HEK293 (cell line): Measurements from ENCODE around the gene RNF34.

Source experiments
- BCL11B ChIP-seq: fragments of 450-650 bp; formaldehyde crosslinking; IDR thresholded peaks from 2 replicates; pipeline ENCODE4 v1.5.1; 2016; ENCODE audit warnings: low read depth, missing biosample characterization, missing genetic modification characterization
- YY1 ChIP-seq: fragments of 450-650 bp; formaldehyde crosslinking; IDR thresholded peaks from 2 replicates; pipeline ENCODE4 v1.5.1; 2018; ENCODE audit warnings: missing biosample characterization, missing genetic modification characterization
- ZBTB17 ChIP-seq: fragments of 450-650 bp; formaldehyde crosslinking; IDR thresholded peaks from 2 replicates; pipeline ENCODE4 v1.5.1; 2016; ENCODE audit warnings: missing biosample characterization, missing genetic modification characterization
- ZNF121 ChIP-seq: fragments of 450-650 bp; formaldehyde crosslinking; IDR thresholded peaks from 2 replicates; pipeline ENCODE4 v1.5.1; 2016; ENCODE audit warnings: missing biosample characterization, missing genetic modification characterization
- ZNF175 ChIP-seq: fragments of 450-650 bp; formaldehyde crosslinking; IDR thresholded peaks from 2 replicates; pipeline ENCODE4 v1.5.1; 2016; ENCODE audit warnings: missing biosample characterization, missing genetic modification characterization
- ZNF514 ChIP-seq: fragments of 450-650 bp; formaldehyde crosslinking; IDR thresholded peaks from 2 replicates; pipeline ENCODE4 v1.5.1; 2016; ENCODE audit warnings: missing biosample characterization, missing genetic modification characterization
- ZNF561 ChIP-seq: fragments of 450-650 bp; IDR thresholded peaks from 2 replicates; pipeline ENCODE4 v1.5.1; 2018; ENCODE audit warnings: missing biosample characterization, missing genetic modification characterization, borderline replicate concordance
- ZSCAN30 ChIP-seq: fragments of 450-650 bp; IDR thresholded peaks from 2 replicates; pipeline ENCODE4 v1.5.1; 2018; ENCODE audit warnings: missing biosample characterization, mild to moderate bottlenecking, missing genetic modification characterization, moderate library complexity
- TF ChIP-seq, protein P1 (sequence below): fragments of 450-650 bp; formaldehyde crosslinking; IDR thresholded peaks from 2 replicates; pipeline ENCODE4 v1.5.1; 2016; ENCODE audit warnings: missing biosample characterization, missing genetic modification characterization
- TF ChIP-seq, protein P2 (sequence below): fragments of 450-650 bp; formaldehyde crosslinking; IDR thresholded peaks from 2 replicates; pipeline ENCODE4 v1.5.1; 2016; ENCODE audit warnings: missing biosample characterization, missing genetic modification characterization
- TF ChIP-seq, protein P3 (sequence below): fragments of 450-650 bp; formaldehyde crosslinking; IDR thresholded peaks from 2 replicates; pipeline ENCODE4 v1.5.1; 2016; ENCODE audit warnings: missing biosample characterization, missing genetic modification characterization

GRCh38 chr12:121400332-121401139 lies 618 bp downstream of the RNF34 start:
- no peak for TF ChIP-seq ZNF514 (tag by site-specific recombination)
- no peak; the same call in 1 of the 2 replicates for TF ChIP-seq ZNF561
- TF ChIP-seq, protein P1, sequence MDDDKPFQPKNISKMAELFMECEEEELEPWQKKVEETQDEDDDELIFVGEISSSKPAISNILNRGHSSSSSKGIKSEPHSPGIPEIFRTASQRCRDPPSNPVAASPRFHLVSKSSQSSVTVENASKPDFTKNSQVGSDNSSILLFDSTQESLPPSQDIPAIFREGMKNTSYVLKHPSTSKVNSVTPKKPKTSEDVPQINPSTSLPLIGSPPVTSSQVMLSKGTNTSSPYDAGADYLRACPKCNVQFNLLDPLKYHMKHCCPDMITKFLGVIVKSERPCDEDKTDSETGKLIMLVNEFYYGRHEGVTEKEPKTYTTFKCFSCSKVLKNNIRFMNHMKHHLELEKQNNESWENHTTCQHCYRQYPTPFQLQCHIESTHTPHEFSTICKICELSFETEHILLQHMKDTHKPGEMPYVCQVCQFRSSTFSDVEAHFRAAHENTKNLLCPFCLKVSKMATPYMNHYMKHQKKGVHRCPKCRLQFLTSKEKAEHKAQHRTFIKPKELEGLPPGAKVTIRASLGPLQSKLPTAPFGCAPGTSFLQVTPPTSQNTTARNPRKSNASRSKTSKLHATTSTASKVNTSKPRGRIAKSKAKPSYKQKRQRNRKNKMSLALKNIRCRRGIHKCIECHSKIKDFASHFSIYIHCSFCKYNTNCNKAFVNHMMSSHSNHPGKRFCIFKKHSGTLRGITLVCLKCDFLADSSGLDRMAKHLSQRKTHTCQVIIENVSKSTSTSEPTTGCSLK (tag by site-specific recombination) = no peak
- TF ChIP-seq YY1 = peak; percentile 66; the same call in 1 of the 2 replicates
- TF ChIP-seq ZSCAN30 = 0 out of 2 replicates have a peak, but pooled peaks have one; percentile 50
- peak; percentile 83 for TF ChIP-seq ZBTB17 (tag by site-specific recombination)
- TF ChIP-seq, protein P2, sequence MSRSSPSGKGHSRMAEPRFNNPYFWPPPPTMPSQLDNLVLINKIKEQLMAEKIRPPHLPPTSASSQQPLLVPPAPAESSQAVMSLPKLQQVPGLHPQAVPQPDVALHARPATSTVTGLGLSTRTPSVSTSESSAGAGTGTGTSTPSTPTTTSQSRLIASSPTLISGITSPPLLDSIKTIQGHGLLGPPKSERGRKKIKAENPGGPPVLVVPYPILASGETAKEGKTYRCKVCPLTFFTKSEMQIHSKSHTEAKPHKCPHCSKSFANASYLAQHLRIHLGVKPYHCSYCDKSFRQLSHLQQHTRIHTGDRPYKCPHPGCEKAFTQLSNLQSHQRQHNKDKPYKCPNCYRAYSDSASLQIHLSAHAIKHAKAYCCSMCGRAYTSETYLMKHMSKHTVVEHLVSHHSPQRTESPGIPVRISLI (tag by site-specific recombination) = no peak
- TF ChIP-seq, protein P3, sequence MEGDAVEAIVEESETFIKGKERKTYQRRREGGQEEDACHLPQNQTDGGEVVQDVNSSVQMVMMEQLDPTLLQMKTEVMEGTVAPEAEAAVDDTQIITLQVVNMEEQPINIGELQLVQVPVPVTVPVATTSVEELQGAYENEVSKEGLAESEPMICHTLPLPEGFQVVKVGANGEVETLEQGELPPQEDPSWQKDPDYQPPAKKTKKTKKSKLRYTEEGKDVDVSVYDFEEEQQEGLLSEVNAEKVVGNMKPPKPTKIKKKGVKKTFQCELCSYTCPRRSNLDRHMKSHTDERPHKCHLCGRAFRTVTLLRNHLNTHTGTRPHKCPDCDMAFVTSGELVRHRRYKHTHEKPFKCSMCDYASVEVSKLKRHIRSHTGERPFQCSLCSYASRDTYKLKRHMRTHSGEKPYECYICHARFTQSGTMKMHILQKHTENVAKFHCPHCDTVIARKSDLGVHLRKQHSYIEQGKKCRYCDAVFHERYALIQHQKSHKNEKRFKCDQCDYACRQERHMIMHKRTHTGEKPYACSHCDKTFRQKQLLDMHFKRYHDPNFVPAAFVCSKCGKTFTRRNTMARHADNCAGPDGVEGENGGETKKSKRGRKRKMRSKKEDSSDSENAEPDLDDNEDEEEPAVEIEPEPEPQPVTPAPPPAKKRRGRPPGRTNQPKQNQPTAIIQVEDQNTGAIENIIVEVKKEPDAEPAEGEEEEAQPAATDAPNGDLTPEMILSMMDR = peak; percentile 66
- TF ChIP-seq ZNF175 (tag by site-specific recombination) = no peak
- peak; percentile 83 for TF ChIP-seq ZNF121 (tag by site-specific recombination)
- no peak for TF ChIP-seq BCL11B
